SK-N-SH treated with all-trans-retinoic acid at 6 μM for 48 hours (cell line): ENCODE measurements around the gene SMAD5.

Experiments used
- TCF4 ChIP-seq: fragments of 250-450 bp; sonication (Bioruptor Pico); IDR thresholded peaks from 2 replicates; pipeline ENCODE4 v1.8.0; 2021; ENCODE audit warnings: mild to moderate bottlenecking, moderate library complexity, borderline replicate concordance
- ZNF70 ChIP-seq: fragments of 450-650 bp; formaldehyde crosslinking; IDR thresholded peaks from 2 replicates; pipeline ENCODE4 v1.5.0; 2020; ENCODE audit warnings: mild to moderate bottlenecking, moderate library complexity

GRCh38 chr5:136190091-136190720, 57.6 kb downstream of the SMAD5 start:
- no peak for TF ChIP-seq TCF4
- no peak for TF ChIP-seq ZNF70 (CRISPR knock-in tag)
